Amniotic stem cell (primary cell): Measurements from ENCODE around the gene DIP2C.
"Not testable (repeated sequence)": the region's sequence is repeated elsewhere in the genome, so short reads cannot be mapped to it uniquely, and the experiment has no call there.

Source experiments
- DNase-seq: peaks from one replicate; lab custom pipeline; 2025; lab: John Stamatoyannopoulos, UW

Gene DIP2C

GRCh38 chr10:613271-614138 lies 76.0 kb downstream of the DIP2C start:
- DNase-seq: no peak

GRCh38 chr10:612696-613095 lies 76.8 kb downstream of the DIP2C start:
- DNase-seq: no peak

GRCh38 chr10:610642-611305 lies 78.7 kb downstream of the DIP2C start:
- DNase-seq: not testable (repeated sequence)

- no peak for DNase-seq
Measured at GRCh38 chr10:609868-610545, 79.5 kb downstream of the DIP2C start.

DNA sequence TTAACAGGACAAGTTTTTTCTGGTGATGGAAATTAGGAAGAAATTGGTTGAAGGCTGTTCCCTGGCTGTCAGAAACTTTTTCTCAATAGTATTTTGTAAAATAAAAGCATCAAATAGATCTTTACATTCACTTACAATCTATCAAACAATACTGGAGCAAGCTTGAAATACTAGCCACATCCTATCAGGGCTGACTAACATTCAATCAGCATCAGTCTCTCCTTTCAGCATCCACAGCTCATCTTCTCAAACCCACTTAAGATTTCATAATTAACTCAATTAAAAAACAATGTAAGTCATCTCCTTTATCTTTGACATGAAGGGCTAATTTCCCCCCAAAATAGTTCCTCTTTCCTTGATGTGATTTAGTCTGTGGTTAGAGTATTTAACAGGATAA lies 80.2 kb downstream of the DIP2C start:
- no peak for DNase-seq

GRCh38 chr10:608331-609261 lies 80.9 kb downstream of the DIP2C start:
- no peak for DNase-seq

- DNase-seq: no peak
Measured at GRCh38 chr10:607545-608185, 81.8 kb downstream of the DIP2C start.

- no peak for DNase-seq
Measured at GRCh38 chr10:606762-607544, 82.5 kb downstream of the DIP2C start.

GRCh38 chr10:605632-606325 lies 83.7 kb downstream of the DIP2C start:
- DNase-seq: no peak

DNA sequence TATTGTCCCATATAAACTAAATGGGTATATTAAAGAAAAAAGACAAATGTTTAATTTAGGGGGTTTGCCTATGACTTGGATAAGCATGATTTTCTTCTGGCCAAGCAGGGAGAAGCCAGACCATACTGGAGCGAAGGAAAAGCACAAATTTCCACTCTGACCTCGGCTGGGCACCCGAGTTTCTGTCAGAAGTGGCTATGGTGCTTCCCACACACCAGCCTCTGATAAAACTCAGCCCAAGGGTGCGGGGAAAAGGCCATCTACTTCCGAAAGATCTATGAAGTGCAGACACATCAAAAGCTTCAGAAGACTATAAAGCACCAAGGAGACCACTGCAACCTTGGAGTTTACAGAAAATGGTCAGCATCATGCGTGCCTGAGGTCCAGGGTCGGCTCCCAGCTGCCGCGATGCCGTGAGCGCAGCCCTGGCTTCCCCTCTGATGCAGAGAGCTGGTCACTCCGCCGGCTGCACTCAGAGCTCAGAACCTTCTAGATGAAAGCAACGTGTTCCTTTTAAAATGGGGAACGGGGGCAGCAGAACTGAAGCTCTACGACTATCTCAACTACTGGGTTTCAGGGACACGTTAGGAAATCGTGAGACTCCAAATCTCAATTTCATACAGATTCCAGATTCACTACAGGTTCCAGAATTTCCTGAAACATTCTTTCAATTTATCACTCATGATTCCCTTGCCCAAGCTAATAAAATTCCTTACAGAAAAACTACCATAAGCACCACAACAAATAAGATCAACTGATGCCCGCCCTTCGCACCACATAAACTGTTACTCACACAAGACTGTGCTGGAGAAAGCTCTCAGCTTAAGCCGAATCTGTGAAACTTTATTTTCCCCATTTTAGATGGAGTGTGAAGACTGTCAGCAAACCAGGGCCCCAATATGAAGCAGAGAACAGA lies 84.5 kb downstream of the DIP2C start:
- DNase-seq: no peak

DNA sequence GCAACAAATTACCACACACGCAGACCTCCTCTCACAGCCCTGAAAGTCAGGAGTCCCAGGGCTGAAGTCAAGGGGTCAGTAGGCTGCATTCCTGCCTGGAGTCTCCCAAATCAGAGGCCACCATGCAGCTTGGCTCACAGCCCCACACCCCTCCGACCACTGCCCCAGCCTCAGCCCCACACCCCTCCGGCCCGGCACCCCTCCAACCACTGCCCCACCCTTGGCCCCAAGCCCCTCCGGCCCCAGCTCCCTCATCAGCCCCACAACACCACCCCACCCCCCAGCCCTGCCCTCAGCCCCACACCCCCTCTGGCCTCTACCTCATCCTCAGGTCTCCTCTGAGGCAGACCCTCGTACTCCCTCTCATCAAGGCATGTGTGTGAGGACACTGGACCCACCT lies 85.7 kb downstream of the DIP2C start:
- DNase-seq: no peak

DNA sequence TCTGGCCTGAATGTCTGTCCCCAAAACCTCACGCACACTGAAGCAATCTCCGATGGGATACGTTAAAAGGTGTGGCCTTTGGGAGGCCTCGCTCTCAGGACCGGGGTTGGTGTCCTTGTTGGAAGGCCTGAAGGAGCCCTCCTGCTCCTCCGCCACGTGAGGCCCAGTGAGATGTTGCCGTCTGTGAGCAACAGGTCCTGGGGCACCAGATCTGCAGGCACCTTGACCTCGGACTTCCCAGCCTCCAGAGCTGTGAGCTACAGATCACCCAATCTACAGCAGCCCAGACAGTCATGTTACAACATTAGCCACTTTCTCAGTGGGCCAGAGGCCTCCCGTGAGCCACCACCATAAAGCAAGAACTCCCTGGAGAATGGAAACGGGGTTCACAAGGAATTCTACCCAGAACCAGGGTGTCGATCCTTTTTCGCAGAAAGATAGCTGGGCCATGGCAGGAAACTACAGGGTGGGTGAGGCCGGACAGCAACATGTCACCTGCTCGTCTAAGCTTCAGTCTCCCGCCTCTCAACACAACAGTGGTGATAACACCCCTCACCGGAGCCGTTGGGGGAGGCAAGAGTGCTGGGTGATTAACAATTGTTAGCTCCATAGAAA lies 87.0 kb downstream of the DIP2C start:
- no peak for DNase-seq

DNA sequence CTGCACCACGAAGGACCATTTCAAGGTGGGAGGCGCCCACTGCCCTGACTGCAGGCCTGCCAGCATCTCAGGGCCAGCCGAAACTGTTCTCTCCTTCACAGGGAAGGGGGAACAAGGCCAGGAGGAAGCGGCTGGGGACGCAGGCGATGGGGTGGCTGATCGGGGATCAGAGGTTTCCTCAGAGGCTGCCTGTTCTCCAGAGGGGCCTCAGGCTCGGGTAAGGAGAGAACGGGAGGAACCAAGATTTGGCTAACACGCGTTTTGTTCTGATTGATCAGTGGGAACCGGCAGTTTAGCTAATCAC lies 87.9 kb downstream of the DIP2C start:
- DNase-seq: no peak

DNA sequence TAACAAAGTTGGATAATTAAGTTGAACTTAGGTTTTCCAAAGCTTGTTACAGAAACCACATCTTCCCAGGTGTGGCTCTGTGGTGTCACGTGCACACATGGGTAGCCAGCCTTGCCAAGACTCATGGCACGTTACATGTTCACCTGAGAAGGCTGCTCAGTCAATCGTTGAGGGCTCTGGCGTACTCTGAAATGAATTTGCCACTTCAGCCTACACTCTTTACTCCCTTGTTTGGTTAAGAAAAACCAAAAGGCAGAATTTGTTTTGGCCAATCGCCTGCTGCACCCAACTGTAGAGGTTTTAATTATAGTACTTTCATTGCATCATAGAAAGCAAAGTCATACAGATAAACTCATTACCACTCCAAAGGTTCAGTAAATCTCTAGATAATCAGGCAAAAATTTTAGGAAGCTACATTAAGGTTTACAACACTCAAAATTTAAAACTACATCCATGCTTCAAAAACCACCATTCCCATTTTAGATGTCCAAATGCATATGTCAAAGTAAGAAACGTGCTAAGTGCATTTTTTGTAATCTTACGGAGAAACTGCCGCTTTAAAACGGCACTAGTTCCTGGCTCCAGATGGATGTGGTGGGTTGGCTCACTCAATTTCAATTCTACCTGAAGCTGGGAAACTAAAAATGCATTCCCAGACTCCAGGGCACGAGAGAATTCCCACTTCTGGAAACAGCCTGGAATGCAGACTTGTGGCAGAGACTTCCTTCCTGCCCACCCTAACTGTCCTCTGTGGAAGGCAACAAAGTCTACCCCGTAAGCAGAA lies 88.4 kb downstream of the DIP2C start:
- no peak for DNase-seq

- no peak for DNase-seq
Measured at GRCh38 chr10:600234-600633, 89.2 kb downstream of the DIP2C start.

DNA sequence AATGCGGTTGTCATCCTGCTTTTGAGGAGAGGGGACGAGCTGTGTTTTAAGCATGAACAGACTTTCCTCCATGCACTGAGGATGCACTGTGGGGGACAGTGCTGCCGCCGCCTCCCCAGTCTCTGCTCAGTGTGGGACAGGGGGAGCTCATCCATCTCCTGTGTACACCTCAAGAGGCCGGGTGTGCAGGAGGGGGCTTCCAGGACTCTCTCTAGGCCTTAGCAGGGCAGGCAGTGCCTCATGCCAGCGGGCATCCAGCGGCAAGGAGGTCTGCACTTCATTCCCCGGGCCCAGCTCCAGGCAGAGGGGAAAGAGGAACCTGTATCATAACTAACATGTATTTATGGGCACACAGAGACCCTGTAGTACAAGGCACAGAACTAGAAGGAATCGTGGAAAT lies 89.7 kb downstream of the DIP2C start:
- no peak for DNase-seq

GRCh38 chr10:598415-599170 lies 90.9 kb downstream of the DIP2C start:
- peak; percentile 92 for DNase-seq
